D721Med (cell line): ENCODE data around the gene TOM1L2.

Source experiments
- DNase-seq: peaks from one replicate; pipeline ENCODE4 v3.0.0; 2011; ENCODE audit warnings: low spot score; ENCODE audit not compliant: insufficient read length
- FAIRE-seq: peaks from 2 replicates; lab custom pipeline; 2011; peaks lifted over from hg19 to GRCh38; lab: Jason Lieb, UNC
- CTCF ChIP-seq: IDR thresholded peaks from 2 replicates; pipeline ENCODE4 v1.5.1; 2012; ENCODE audit warnings: mild to moderate bottlenecking, control low read depth; ENCODE audit not compliant: insufficient read depth; ENCODE audit errors: missing control alignments

The TOM1L2 gene

GRCh38 chr17:17907469-17907868 is 64.7 kb downstream of the TOM1L2 start:
- no peak for DNase-seq
- FAIRE-seq = no peak
- TF ChIP-seq CTCF = no peak

- TF ChIP-seq CTCF = no peak
Measured at GRCh38 chr17:17906418-17907215, 65.6 kb downstream of the TOM1L2 start.

GRCh38 chr17:17905036-17905320 is 67.2 kb downstream of the TOM1L2 start:
- FAIRE-seq = no peak

More at GRCh38 chr17:17906418-17907215, 65.6 kb downstream of the TOM1L2 start:
- DNase-seq (no peak), FAIRE-seq (no peak)

DNA sequence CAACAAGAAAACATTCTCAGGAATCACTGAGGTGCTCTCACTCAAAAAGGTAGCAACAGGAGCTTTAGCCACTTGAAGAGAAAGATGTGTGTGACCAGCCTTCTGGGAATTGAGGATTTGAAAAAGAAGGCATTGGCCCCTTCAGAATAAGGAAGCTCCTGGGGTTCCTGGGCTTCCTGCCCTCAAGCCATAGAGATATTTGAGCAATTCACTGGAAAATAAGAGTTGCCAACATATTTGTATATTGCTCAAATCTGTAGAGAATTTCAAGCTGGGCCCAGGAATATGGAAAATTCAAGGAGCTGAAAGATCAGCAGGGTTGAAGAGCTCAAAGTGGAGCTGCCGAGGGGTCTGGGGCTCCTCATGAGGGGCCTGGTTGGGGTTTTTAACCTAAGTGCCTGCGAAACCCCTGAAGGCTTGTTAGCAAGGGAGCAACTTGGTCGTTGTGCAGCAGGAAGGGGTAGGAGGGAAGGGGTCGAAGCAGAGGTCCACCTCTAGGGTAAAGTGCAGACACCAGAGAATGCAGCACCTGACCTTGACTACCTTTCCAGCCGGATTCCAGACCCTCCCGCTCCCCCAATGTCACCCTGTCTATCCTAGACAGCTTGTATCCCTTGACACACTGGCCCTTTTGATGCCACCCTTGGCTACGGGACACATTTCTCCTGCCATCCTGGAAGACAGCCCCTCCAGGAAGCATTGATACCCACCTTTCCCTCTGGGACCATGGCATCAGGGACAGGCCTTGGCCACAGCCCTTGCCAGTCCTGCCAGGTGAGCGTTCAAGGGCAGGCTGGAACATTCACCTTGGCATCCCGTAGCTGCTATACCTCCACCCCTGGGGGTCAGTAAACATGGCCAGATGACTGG is 67.8 kb downstream of the TOM1L2 start:
- TF ChIP-seq CTCF = no peak
- FAIRE-seq (no peak), DNase-seq (no peak)

More at GRCh38 chr17:17905036-17905320, 67.2 kb downstream of the TOM1L2 start:
- DNase-seq = no peak
- no peak for TF ChIP-seq CTCF

DNA sequence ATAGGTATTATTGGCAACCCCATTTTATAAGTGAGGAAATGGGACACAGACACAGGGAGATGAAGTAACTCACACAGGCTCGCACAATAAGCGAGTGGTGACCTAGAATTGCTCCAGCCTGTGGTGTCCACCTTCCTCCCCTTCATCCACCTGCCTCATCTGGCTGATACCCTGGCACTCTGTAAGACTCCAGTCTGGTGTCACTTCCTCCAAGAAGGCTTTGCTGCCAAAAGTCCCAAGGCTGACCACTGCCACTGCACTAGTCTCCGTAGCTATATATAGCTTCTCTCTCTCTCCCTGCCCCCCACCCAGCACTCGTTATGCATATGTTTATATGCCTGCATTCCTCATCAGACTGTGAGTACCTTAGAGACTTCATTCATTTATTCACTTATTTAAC is 69.3 kb downstream of the TOM1L2 start:
- no peak for FAIRE-seq
- no peak for TF ChIP-seq CTCF
- DNase-seq = no peak

DNA sequence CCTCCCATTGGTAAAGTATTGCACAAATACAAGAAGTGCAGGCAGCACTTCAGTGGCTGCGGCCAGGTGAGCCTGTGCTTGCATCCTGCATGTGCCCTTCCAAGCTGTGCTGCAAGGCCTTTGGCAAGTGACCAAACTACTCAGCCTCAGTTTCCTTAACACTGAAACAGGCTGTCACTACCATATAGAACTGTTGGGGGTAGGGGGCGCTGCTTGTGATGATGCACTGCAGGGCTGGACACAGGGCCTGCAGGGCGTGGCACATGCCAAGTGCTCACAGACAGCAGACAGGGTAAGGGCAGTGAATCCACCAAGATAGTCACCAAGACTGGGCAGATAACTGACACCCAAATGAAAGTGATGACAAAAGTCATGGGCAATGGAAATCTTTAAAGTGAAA is 69.8 kb downstream of the TOM1L2 start:
- DNase-seq = no peak
- no peak for FAIRE-seq
- TF ChIP-seq CTCF = no peak
